A549 (cell line): ENCODE measurements around the gene DPP7. TPM values are rescaled to one million over a fixed set of nuclear protein-coding genes. Genes with fewer than 3 reads are reported as not detected.
"Not testable (repeated sequence)": the region's sequence is repeated elsewhere in the genome, so short reads cannot be mapped to it uniquely, and the experiment has no call there.

ENCODE experiments used
- ATAC-seq, 2 experiments: fragments of 200-7000 bp in 1 of 2; fragments of >200 bp in 1 of 2; cut with Nextera tagmentation in 1 of 2; cut with Tn5 transposase in 1 of 2; 3 replicates each; pipeline versions ENCODE4 v1.8.0 to v1.9.1; 2018 to 2020; ENCODE audit warnings: mild to moderate bottlenecking in 1 of 2, moderate library complexity in 1 of 2
- CTCF ChIA-PET: fragments of 300-600 bp; sonication (Branson Sonifier 250); formaldehyde crosslinking; extraction: SDS; loops from one replicate; lab custom pipeline; 2021; ENCODE audit warnings: antibody characterized with exemption, inconsistent platforms; lab: Yijun Ruan, JAX
- POLR2A ChIA-PET: fragments of 350-600 bp; formaldehyde crosslinking; extraction: SDS; loops from one replicate; lab custom pipeline; 2021; ENCODE audit warnings: antibody characterized with exemption, inconsistent platforms; lab: Yijun Ruan, JAX
- DNase-seq, 2 experiments: peaks; one replicate each; pipeline versions ENCODE4 v3.0.0 to v3.0.0-alpha.2; 2011 to 2016; ENCODE audit warnings: low read depth in 1 of 2, low spot score in 1 of 2
- FAIRE-seq: peaks from 2 replicates; lab custom pipeline; 2011; peaks lifted over from hg19 to GRCh38; lab: Jason Lieb, UNC
- H3K27ac ChIP-seq, 2 experiments: fragments of >200 bp; sonication (Bioruptor Twin); formaldehyde crosslinking; 3 replicates each; pipeline ENCODE4 v1.5.1; 2016 to 2017
- H3K4me1 ChIP-seq: fragments of >200 bp; sonication (Bioruptor Twin); formaldehyde crosslinking; 3 replicates; pipeline ENCODE4 v1.6.1; 2016
- H3K4me2 ChIP-seq: fragments of >200 bp; sonication (Bioruptor Twin); formaldehyde crosslinking; 3 replicates; pipeline ENCODE4 v1.6.1; 2016
- H3K4me3 ChIP-seq: fragments of >200 bp; sonication (Bioruptor Twin); formaldehyde crosslinking; 3 replicates; pipeline ENCODE4 v1.5.1; 2016
- H3K9me3 ChIP-seq: fragments of >200 bp; sonication (Bioruptor Twin); formaldehyde crosslinking; 3 replicates; pipeline ENCODE4 v1.6.1; 2016
- BCL3 ChIP-seq: fragments of >200 bp; sonication (Bioruptor Twin); formaldehyde crosslinking; IDR thresholded peaks from 3 replicates; pipeline ENCODE4 v1.6.1; 2016
- BHLHE40 ChIP-seq: IDR thresholded peaks from 2 replicates; pipeline ENCODE4 v1.6.1; 2012; ENCODE audit warnings: low read depth, low read length, inconsistent platforms
- CBX8 ChIP-seq: fragments of 200-600 bp; sonication (generic); IDR thresholded peaks from 2 replicates; pipeline ENCODE4 v1.6.1; 2016
- EP300 ChIP-seq, 2 experiments: fragments of >200 bp; sonication (Bioruptor Twin); formaldehyde crosslinking; IDR thresholded peaks; 2 replicates in 1 of 2; 3 replicates in 1 of 2; pipeline ENCODE4 v1.6.1; 2016 to 2017
- FOXS1 ChIP-seq: fragments of 250-450 bp; sonication (Bioruptor Pico); IDR thresholded peaks from 2 replicates; pipeline ENCODE4 v1.5.0; 2020; ENCODE audit warnings: mild to moderate bottlenecking, moderate library complexity
- HDAC2 ChIP-seq: fragments of 200-600 bp; sonication (generic); IDR thresholded peaks from 2 replicates; pipeline ENCODE4 v1.6.1; 2016
- HES2 ChIP-seq: fragments of >200 bp; sonication (Bioruptor Twin); formaldehyde crosslinking; IDR thresholded peaks from 2 replicates; pipeline ENCODE4 v1.6.1; 2016
- HEYL ChIP-seq: fragments of 250-450 bp; sonication (Bioruptor Pico); IDR thresholded peaks from 2 replicates; pipeline ENCODE4 v1.8.0; 2021; ENCODE audit warnings: mild to moderate bottlenecking, moderate library complexity
- HOXB5 ChIP-seq: fragments of 250-450 bp; sonication (Bioruptor Pico); IDR thresholded peaks from 2 replicates; pipeline ENCODE4 v1.5.0; 2020; ENCODE audit warnings: mild to moderate bottlenecking, moderate library complexity
- JUN ChIP-seq, 2 experiments: fragments of >200 bp; sonication (Bioruptor Twin); formaldehyde crosslinking; IDR thresholded peaks; 2 replicates in 1 of 2; 3 replicates in 1 of 2; pipeline ENCODE4 v1.6.1; 2016 to 2017
- MAFK ChIP-seq: fragments of 450-650 bp; IDR thresholded peaks from 2 replicates; pipeline ENCODE4 v1.6.1; 2014; ENCODE audit not compliant: partially characterized antibody
- MAX ChIP-seq: IDR thresholded peaks from 2 replicates; pipeline ENCODE4 v1.6.1; 2012
- NR3C1 ChIP-seq: fragments of >200 bp; sonication (Bioruptor Twin); formaldehyde crosslinking; IDR thresholded peaks from 3 replicates; pipeline ENCODE4 v1.6.1; 2017
- RAD21 ChIP-seq, 2 experiments: fragments of >200 bp in 1 of 2; sonication (Bioruptor Twin) in 1 of 2; formaldehyde crosslinking in 1 of 2; IDR thresholded peaks in 1 of 2; conservative IDR thresholded peaks in 1 of 2; 2 replicates in 1 of 2; 3 replicates in 1 of 2; pipeline ENCODE4 v1.6.1; 2012 to 2018; ENCODE audit warnings: inconsistent platforms in 1 of 2
- SMC3 ChIP-seq: fragments of >200 bp; sonication (Bioruptor Twin); formaldehyde crosslinking; IDR thresholded peaks from 3 replicates; pipeline ENCODE4 v1.6.1; 2018; ENCODE audit warnings: inconsistent platforms
- USF2 ChIP-seq: fragments of 450-650 bp; IDR thresholded peaks from 2 replicates; pipeline ENCODE4 v1.6.1; 2014; ENCODE audit warnings: antibody characterized with exemption
- WGBS: methylation state at CpG from one replicate; pipeline ENCODE4 v1.1.6; 2017; ENCODE audit errors: missing lambda C conversion rate; 5-methylcytosine and 5-hydroxymethylcytosine counted together
- polyA plus RNA-seq, 4 experiments: library from polyadenylated mRNA; depleted of rRNA in 3 of 4; stranded (reverse); fragments of >200 nt; fragmentation: RNase III in 1 of 4; extraction: RNeasy Plus Mini Kit Qiagen cat#74134 plus additional on column Dnase treatment in 1 of 4; gene quantifications; 2 replicates in 3 of 4; 3 replicates in 1 of 4; pipeline ENCODE4 v1.2.3, GENCODE V29; 2011 to 2017

DPP7 gene
- polyA plus RNA-seq, 2 of the 4 experiments (the other 2 are of a cell fraction): 27.6 to 71.8 TPM

GRCh38 chr9:137126786-137127185 lies 12.3 kb upstream of the DPP7 start:
- no peaks in the 10 kb centered on the region for H3K9me3 ChIP-seq
- peak overlapping the region; percentile 98 for H3K27ac ChIP-seq
- WGBS: 44% methylated on average over 3 of the region's 3 CpGs
- FAIRE-seq (no peak), DNase-seq (no peak), ATAC-seq (no peak)
- ChIA-PET CTCF (interaction anchor here (0.6 to 2.4 kb wide), 9 partner anchors 8 to 110 kb away, joined by 3 to 9 read pairs (median 4); partner anchors contain the start of genes NPDC1 and RNF224), POLR2A (interaction anchor here (0.7 to 1.0 kb wide), 2 partner anchors 16 to 74 kb away, joined by 4 to 5 read pairs; partner anchors contain the start of gene TPRN)
- H3K4me3 ChIP-seq: peak overlapping the region; percentile 94
- H3K4me1 ChIP-seq: peaks cover 23% of the 10 kb centered on the region
- H3K4me2 ChIP-seq: peak overlapping the region; percentile 100
- TF ChIP-seq HOXB5 (CRISPR knock-in tag) (no peak), USF2 (no peak), SMC3 (no peak), BHLHE40 (no peak), HEYL (no peak), EP300 (IDR thresholded peaks at IDR 0.05) (no peak), MAFK (no peak), MAX (no peak), FOXS1 (CRISPR knock-in tag) (no peak), HDAC2 (no peak), BCL3 (no peak)

- peaks cover 25% of the 10 kb centered on the region for H3K4me1 ChIP-seq
- FAIRE-seq, POLR2A ChIA-PET, H3K4me2 ChIP-seq, H3K27ac ChIP-seq, DNase-seq, H3K4me3 ChIP-seq, ATAC-seq, H3K9me3 ChIP-seq: not testable (repeated sequence)
- 93% methylated on average over 5 of the region's 5 CpGs for WGBS
- CTCF ChIA-PET: interaction anchor here (1.1 to 10.8 kb wide), 8 partner anchors 18 to 112 kb away, joined by 3 to 113 read pairs (median 5); partner anchors contain the start of genes CYSRT1, NPDC1, RNF208 and RNF224
These were observed 9.5 kb upstream of the DPP7 start for GRCh38 chr9:137123952-137124462.

GRCh38 chr9:137123468-137123837 lies 8.9 kb upstream of the DPP7 start:
- Histone ChIP-seq H3K4me3 (no peak overlapping the region), H3K4me2 (no peak overlapping the region), H3K9me3 (no peaks in the 10 kb centered on the region), H3K27ac (no peak overlapping the region), H3K4me1 (peaks cover 23% of the 10 kb centered on the region)
- no peak for FAIRE-seq
- no peak for DNase-seq
- ATAC-seq: no peak
- 80% methylated on average over 5 of the region's 5 CpGs for WGBS
- ChIA-PET CTCF (interaction anchor here (0.8 to 10.8 kb wide), 13 partner anchors 16 to 115 kb away, joined by 3 to 113 read pairs (median 5); partner anchors contain the start of genes CYSRT1, NPDC1, RNF208 and RNF224), POLR2A (no interaction called here)
- TF ChIP-seq HES2: no peak
- TF ChIP-seq RAD21 (conservative IDR thresholded peaks at IDR 0.05 in 1 of 2, IDR thresholded peaks at IDR 0.05 in 1 of 2): no peak
- TF ChIP-seq JUN (IDR thresholded peaks at IDR 0.05): no peak
- TF ChIP-seq NR3C1: no peak
- TF ChIP-seq CBX8: no peak

GRCh38 chr9:137122796-137123467 lies 8.4 kb upstream of the DPP7 start:
- ATAC-seq, DNase-seq: not testable (repeated sequence)

GRCh38 chr9:137121927-137122795 lies 7.6 kb upstream of the DPP7 start:
- POLR2A ChIA-PET, FAIRE-seq, DNase-seq, H3K9me3 ChIP-seq, H3K27ac ChIP-seq, H3K4me3 ChIP-seq: not testable (repeated sequence)
- Histone ChIP-seq H3K4me2 (peak overlapping the region; percentile 59), H3K4me1 (peaks cover 17% of the 10 kb centered on the region)
- CTCF ChIA-PET: interaction anchor here (0.8 to 10.8 kb wide), 12 partner anchors 15 to 315 kb away, joined by 3 to 113 read pairs (median 5); partner anchors contain the start of genes CYSRT1, RNF208, RNF224 and TMEM210
- WGBS: 74% methylated on average over 20 of the region's 25 CpGs
- peak in 1 of 2 experiments; percentile 26; a peak in 1 of 6 replicates for ATAC-seq

More at GRCh38 chr9:137122796-137123467, 8.4 kb upstream of the DPP7 start:
- H3K9me3 ChIP-seq, H3K4me2 ChIP-seq, FAIRE-seq, POLR2A ChIA-PET, H3K27ac ChIP-seq, H3K4me3 ChIP-seq: not testable (repeated sequence)
- H3K4me1 ChIP-seq: peaks cover 18% of the 10 kb centered on the region
- CTCF ChIA-PET: interaction anchor here (0.8 to 10.8 kb wide), 15 partner anchors 16 to 316 kb away, joined by 3 to 113 read pairs (median 5); partner anchors contain the start of genes CYSRT1, NPDC1, RNF208 and RNF224
- 93% methylated on average over 16 of the region's 16 CpGs for WGBS

GRCh38 chr9:137118092-137118603 lies 3.6 kb upstream of the DPP7 start:
- 80% methylated on average over 12 of the region's 12 CpGs for WGBS
- ATAC-seq, FAIRE-seq, H3K9me3 ChIP-seq, H3K4me3 ChIP-seq, H3K27ac ChIP-seq, DNase-seq, H3K4me2 ChIP-seq: not testable (repeated sequence)
- ChIA-PET CTCF (interaction anchor here (0.8 to 10.8 kb wide), 27 partner anchors 9 to 143 kb away, joined by 3 to 113 read pairs (median 4); partner anchors contain the start of genes CYSRT1, MAN1B1, RNF208 and RNF224), POLR2A (interaction anchor here (0.8 kb wide), 1 partner anchor 90 kb away, joined by 4 read pairs; no protein-coding TSS in a partner anchor)
- peaks cover 14% of the 10 kb centered on the region; the same call in 2 of the 3 replicates for H3K4me1 ChIP-seq
